Urinary bladder (tissue), 4 donors: ENCODE measurements around the gene DPF1. TPM values are rescaled to one million over a fixed set of nuclear protein-coding genes. Genes with fewer than 3 reads are reported as not detected.

Experiments
- DNase-seq: peaks from one replicate; pipeline ENCODE4 v3.0.0-alpha.2; 2015; ENCODE audit errors: extremely low spot score
- H3K27ac ChIP-seq: one replicate; pipeline ENCODE4 v1.5.1; 2013; ENCODE audit warnings: low read depth, mild to moderate bottlenecking, moderate library complexity
- H3K36me3 ChIP-seq: one replicate; pipeline ENCODE4 v1.6.1; 2013; ENCODE audit warnings: mild to moderate bottlenecking, moderate library complexity; ENCODE audit not compliant: insufficient read depth
- H3K4me1 ChIP-seq: one replicate; pipeline ENCODE4 v1.6.1; 2013; ENCODE audit warnings: mild to moderate bottlenecking, moderate library complexity; ENCODE audit not compliant: insufficient read depth
- H3K4me3 ChIP-seq: one replicate; pipeline ENCODE4 v1.5.1; 2013; ENCODE audit warnings: low read depth, low read length
- WGBS: extraction: QIAGEN DNeasy Blood & Tissue Kit; methylation state at CpG from one replicate; pipeline ENCODE4 v1.1.7; 2013; 5-methylcytosine and 5-hydroxymethylcytosine counted together
- polyA plus RNA-seq: library from polyadenylated mRNA; stranded (reverse); fragments of 200-250 nt; gene quantifications from one replicate; pipeline ENCODE4 v1.2.3, GENCODE V29; 2013
- total RNA-seq: library from RNA; depleted of rRNA; stranded (reverse); fragments of >200 nt; gene quantifications from one replicate; pipeline ENCODE4 v1.2.3, GENCODE V29; 2014
- donor health status: healthy with polysubstance abuse.
- donor health status: healthy.

DPF1 gene
- 1.1 TPM for total RNA-seq
- polyA plus RNA-seq = 0.24 TPM

DNA sequence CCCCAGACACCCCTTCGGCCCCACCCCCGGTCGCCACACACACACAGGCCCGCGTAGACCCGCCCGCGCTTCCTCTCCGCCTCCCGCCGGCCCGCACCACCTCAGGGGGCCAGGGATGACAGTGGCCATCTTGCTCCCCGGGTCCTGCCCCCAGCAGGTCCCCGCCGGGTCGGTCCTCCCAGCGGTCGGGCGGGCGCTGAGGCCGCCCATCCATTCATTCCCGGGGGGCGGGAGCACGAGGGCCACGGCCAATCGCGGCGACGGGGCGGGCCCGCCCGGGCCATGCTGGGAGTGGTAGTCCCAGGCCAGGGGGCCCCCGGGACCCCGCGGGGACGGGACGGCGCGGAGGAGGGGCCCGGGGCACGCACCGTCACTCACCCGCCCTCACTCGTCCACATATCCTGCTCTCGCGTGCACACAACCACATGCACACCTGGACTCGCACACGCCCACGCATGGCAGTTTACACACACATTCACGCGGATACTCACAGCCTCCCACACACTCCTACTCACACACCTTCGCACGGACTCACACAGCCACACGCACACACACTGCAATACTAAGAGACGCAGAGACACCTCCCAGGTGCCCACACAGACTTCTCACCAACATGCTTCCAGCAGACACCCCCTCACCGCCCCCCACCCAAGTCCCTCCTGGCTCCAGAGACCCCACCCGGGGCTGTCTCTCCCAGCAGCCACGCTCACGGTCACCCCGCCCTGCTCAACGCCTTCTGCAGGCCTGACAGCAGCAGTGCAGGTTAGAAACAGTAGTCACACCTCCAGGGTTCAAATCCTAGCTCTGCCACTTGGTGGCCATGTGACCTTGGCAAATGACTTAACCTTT, at the start of gene DPF1:
DPF1 (minus strand) TSS at position 209 of the 849 bp plus-strand sequence; CDS start at position 129, 80 bp downstream.
- WGBS = 3% methylated on average over 61 of the region's 61 CpGs
- Histone ChIP-seq H3K36me3 (no peaks in the 10 kb centered on the region), H3K27ac (no peak within 1 kb of the TSS), H3K4me1 (peaks cover 3% of the 10 kb centered on the region), H3K4me3 (peak within 1 kb of the TSS; percentile 34)
- no peak for DNase-seq

GRCh38 chr19:38273499-38273898, 49.5 kb upstream of the DPF1 start:
- 62% methylated on average over 2 of the region's 2 CpGs for WGBS
- no peak for DNase-seq
- no peaks in the 10 kb centered on the region for H3K4me1 ChIP-seq
- no peak overlapping the region for H3K27ac ChIP-seq
- H3K36me3 ChIP-seq = no peaks in the 10 kb centered on the region
- no peak overlapping the region for H3K4me3 ChIP-seq

DNA sequence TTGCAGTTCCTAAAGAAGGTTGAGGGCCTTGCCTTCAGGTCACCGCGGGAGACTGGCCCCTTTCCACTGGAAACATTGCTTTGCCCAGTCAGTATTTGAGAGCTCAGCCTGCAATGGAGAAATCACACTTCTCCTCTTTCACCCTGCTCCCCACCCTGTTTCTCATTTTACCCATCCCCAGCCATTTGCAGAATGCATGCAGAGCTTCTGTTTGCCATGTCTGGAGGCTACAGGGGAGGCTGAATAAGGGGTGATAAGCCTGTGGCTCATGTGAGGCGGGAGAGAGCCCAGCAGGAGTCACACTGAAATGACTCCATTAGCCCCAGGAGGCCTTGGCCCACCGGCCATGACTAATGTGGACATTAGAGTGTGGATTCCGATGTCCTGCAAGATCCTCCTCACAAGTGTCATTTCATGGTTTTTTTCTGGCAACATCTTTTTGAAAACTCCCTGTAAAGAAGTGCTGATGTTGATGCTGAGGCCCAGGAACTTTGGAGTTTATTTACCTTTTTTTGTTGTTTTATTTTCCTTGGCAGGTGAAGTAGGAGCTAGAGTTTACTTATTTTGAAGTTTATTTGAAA, 46.7 kb upstream of the DPF1 start:
- no peaks in the 10 kb centered on the region for H3K36me3 ChIP-seq
- no peak for DNase-seq
- no peak overlapping the region for H3K4me3 ChIP-seq
- WGBS = 58% methylated on average over 5 of the region's 5 CpGs
- H3K27ac ChIP-seq = no peak overlapping the region
- no peaks in the 10 kb centered on the region for H3K4me1 ChIP-seq

GRCh38 chr19:38268539-38268938, 44.5 kb upstream of the DPF1 start:
- H3K27ac ChIP-seq = no peak overlapping the region
- WGBS = 87% methylated on average over 8 of the region's 8 CpGs
- H3K36me3 ChIP-seq = no peaks in the 10 kb centered on the region
- DNase-seq = no peak
- no peaks in the 10 kb centered on the region for H3K4me1 ChIP-seq
- H3K4me3 ChIP-seq = no peak overlapping the region

DNA sequence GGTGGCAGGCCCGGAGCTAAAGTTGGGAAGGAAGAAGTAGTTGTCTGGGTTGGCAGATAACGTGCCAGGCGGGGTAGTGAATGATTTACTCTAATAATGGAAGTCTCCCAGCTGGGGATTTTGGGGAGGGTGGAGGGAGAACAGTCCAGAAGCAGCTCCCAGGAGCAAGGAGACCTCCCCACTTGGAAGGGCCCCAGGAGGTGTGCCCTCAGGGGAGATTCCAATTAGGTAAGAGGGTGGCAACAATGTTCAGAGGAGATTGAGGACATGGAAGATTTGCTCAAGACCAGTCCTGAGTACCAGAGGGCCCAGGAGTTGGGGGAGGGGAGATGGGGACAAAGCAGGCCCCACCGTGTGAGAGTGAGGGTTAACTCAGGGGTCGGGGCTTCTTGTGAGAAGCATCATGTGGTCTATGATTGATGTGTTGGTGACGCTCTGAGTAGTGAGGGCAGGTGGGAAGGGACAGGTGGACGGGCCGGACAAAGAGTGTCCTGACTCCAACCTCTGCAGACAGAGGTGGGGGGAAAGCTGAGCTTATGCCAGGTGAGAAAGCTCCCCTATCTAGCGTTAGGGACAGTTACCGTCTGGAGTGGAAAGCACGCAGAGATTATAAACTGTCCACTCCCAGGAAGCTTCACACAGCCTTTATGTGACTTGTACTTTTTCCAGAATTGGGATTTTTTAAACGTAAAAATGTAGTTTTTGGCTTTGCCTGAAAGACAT, 43.9 kb upstream of the DPF1 start:
- DNase-seq = no peak
- H3K4me1 ChIP-seq = no peaks in the 10 kb centered on the region
- WGBS = 53% methylated on average over 12 of the region's 12 CpGs

DNA sequence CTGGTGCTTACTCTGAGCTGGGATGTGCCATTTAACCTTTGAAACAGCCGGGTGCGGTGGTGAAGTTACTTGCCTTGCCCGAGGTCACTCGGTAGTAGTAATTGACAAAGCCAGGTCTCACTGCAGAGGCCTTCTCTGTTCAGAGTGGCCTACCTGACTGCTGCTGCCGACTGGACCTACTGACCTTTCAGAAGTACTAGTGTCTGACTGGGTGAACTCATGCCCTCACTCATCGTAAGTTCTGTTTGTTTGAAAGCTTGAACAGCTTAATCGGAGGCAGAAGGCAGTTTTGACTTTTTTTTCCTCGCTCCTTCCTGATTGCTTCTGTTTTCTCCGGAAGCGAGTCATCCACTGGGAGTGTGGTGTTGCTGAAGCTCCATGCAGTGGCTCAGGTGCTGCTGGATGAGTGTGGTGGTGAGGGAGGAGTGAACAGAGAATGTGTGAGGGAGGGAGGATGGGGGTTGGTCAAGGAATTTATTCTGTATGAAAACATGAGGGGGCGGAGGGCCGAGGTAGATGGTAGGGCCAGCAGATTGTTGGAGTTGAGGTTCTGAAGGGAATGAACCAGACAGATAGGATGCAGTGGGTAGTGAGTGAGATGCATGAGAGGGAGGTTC, 43.1 kb upstream of the DPF1 start:
- H3K4me1 ChIP-seq = no peaks in the 10 kb centered on the region
- H3K4me3 ChIP-seq = no peak overlapping the region
- 63% methylated on average over 12 of the region's 12 CpGs for WGBS
- DNase-seq = no peak
- no peaks in the 10 kb centered on the region for H3K36me3 ChIP-seq
- no peak overlapping the region for H3K27ac ChIP-seq

More for the DNA sequence above, 43.9 kb upstream of the DPF1 start:
- no peak overlapping the region for H3K27ac ChIP-seq
- H3K4me3 ChIP-seq = no peak overlapping the region
- no peaks in the 10 kb centered on the region for H3K36me3 ChIP-seq

DNA sequence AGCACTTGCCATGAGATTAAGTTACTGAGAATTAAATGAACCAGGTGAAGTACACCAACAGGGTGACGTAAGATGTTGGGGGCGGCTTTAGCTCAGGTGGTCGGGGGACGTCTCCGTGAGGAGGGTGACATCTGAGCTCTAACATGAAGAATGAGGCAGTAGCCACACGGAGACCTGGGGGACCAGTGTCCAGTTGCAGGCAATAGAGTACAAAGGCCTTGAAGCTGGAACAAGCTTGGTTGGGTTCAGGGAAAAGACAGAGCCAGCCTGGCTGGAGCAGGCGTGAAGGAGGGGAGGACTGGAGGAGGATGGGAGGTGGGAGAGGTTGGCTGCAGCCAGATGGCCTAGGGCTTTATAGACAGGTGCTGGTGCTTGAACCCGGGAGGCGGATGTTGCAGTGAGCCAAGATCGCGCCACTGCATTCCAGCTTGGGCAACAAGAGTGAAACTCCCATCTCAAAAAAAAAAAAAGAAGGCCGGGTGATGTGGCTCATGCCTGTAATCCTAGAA, 42.0 kb upstream of the DPF1 start:
- Histone ChIP-seq H3K4me3 (no peak overlapping the region), H3K27ac (no peak overlapping the region), H3K4me1 (no peaks in the 10 kb centered on the region), H3K36me3 (no peaks in the 10 kb centered on the region)
- 79% methylated on average over 12 of the region's 12 CpGs for WGBS
- no peak for DNase-seq

- peak overlapping the region; percentile 73 for H3K27ac ChIP-seq
- no peak for DNase-seq
- 50% methylated on average over 14 of the region's 14 CpGs for WGBS
Measured at GRCh38 chr19:38265213-38265861, 41.3 kb upstream of the DPF1 start.

DNA sequence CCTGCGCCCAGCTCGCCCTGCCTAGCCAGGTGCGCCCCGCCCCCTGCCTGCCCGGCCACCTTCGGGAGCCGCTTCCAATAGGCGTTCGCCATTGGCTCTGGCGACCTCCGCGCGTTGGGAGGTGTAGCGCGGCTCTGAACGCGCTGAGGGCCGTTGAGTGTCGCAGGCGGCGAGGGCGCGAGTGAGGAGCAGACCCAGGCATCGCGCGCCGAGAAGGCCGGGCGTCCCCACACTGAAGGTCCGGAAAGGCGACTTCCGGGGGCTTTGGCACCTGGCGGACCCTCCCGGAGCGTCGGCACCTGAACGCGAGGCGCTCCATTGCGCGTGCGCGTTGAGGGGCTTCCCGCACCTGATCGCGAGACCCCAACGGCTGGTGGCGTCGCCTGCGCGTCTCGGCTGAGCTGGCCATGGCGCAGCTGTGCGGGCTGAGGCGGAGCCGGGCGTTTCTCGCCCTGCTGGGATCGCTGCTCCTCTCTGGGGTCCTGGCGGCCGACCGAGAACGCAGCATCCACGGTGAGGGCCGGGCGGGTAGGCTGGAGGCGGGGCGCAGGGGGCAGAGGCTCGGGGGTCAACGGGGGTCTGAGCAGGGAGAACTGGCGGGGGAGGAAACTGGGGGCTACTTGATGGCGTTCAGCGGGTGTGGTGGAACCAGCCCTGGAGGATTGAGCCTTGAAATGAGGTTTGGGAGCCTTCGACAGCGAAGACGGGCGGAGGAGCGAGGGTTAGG, 40.6 kb upstream of the DPF1 start, which contains the start of gene SPINT2:
SPINT2 (plus strand) TSS at position 88 of the 727 bp plus-strand sequence; CDS start at position 408, 320 bp downstream.
- Histone ChIP-seq H3K36me3 (no peaks in the 10 kb centered on the region), H3K4me3 (peak within 1 kb of the TSS; percentile 41), H3K4me1 (no peaks in the 10 kb centered on the region), H3K27ac (peak within 1 kb of the TSS; percentile 73)
- WGBS = 8% methylated on average over 78 of the region's 78 CpGs
- no peak for DNase-seq

More at GRCh38 chr19:38265213-38265861, 41.3 kb upstream of the DPF1 start:
- no peaks in the 10 kb centered on the region for H3K4me1 ChIP-seq
- H3K36me3 ChIP-seq = no peaks in the 10 kb centered on the region
- peak overlapping the region; percentile 41 for H3K4me3 ChIP-seq

DNA sequence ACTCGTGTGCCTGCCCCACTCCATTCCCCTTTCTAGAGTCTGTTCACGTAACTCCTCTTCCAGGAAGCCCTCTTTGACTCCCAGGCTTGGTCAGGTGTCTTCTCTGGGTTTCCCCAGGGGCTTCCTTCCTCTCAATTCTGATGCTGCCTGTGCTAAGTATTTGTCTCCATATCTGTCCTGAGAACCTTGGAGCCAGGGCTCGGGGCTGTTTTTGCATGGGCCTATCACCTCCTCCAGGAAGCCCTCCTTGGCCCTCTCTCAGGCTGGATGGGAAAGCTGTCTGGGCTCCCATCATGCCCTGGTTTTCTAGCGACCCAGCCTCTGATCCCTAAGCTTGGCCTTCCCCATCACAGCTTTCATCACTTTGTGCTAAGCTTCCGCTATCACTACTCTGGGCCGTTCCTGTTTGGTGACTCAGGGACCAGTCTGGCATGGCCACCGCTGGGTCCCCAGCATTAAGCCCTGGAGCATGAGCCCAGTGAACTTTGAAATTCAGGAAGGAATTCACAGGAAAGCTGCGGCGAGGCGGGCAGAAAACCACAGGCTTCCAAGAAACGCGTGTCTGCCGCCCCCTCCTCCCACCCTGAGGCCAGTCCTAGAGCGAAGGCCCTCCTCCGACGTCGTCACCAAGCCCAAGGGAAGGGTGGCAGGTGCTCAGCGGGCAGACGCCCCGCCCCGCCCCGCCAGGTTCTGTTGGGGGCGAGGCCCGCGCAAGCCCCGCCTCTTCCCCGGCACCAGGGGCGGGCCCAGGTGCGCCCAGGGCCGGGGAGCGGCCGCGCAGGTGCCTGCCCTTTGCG, 39.9 kb upstream of the DPF1 start:
- WGBS = 10% methylated on average over 34 of the region's 34 CpGs
- no peak for DNase-seq
- H3K4me1 ChIP-seq = no peaks in the 10 kb centered on the region
- H3K27ac ChIP-seq = no peak overlapping the region
- H3K36me3 ChIP-seq = no peaks in the 10 kb centered on the region
- H3K4me3 ChIP-seq = peak overlapping the region; percentile 41

GRCh38 chr19:38262585-38263268, 38.7 kb upstream of the DPF1 start:
- DNase-seq = no peak
- Histone ChIP-seq H3K4me3 (no peak overlapping the region), H3K4me1 (no peaks in the 10 kb centered on the region), H3K36me3 (no peaks in the 10 kb centered on the region), H3K27ac (no peak overlapping the region)
- WGBS = 95% methylated on average over 7 of the region's 7 CpGs
